NCI-H226 (cell line): ENCODE measurements around the gene GMCL1.
"Not testable (repeated sequence)": the region's sequence is repeated elsewhere in the genome, so short reads cannot be mapped to it uniquely, and the experiment has no call there.

Experiments used
- DNase-seq: peaks from one replicate; pipeline ENCODE4 v3.0.0-alpha.2; 2015

Gene GMCL1

GRCh38 chr2:69807821-69808540 is 21.5 kb upstream of the GMCL1 start:
- no peak for DNase-seq

GRCh38 chr2:69810550-69810949 is 18.9 kb upstream of the GMCL1 start:
- no peak for DNase-seq

- no peak for DNase-seq
Measured at GRCh38 chr2:69811018-69811417, 18.4 kb upstream of the GMCL1 start.

GRCh38 chr2:69811591-69811990 is 17.9 kb upstream of the GMCL1 start:
- DNase-seq = no peak

- DNase-seq = no peak
Measured at GRCh38 chr2:69815717-69816116, 13.7 kb upstream of the GMCL1 start.

GRCh38 chr2:69816923-69817542 is 12.4 kb upstream of the GMCL1 start:
- peak; percentile 62 for DNase-seq

- no peak for DNase-seq
Measured at GRCh38 chr2:69817729-69818501, 11.5 kb upstream of the GMCL1 start.

GRCh38 chr2:69827796-69828540 is 1.5 kb upstream of the GMCL1 start:
- DNase-seq = no peak

GRCh38 chr2:69828938-69829255 is 563 bp upstream of the GMCL1 start:
- DNase-seq = no peak

GRCh38 chr2:69830045-69830905 is 815 bp downstream of the GMCL1 start:
- peak; percentile 13 for DNase-seq

- DNase-seq = not testable (repeated sequence)
Measured at GRCh38 chr2:69830906-69831241, 1.4 kb downstream of the GMCL1 start.

- DNase-seq = no peak
Measured at GRCh38 chr2:69831354-69831905, 2.0 kb downstream of the GMCL1 start.

GRCh38 chr2:69833752-69834151 is 4.3 kb downstream of the GMCL1 start:
- no peak for DNase-seq

GRCh38 chr2:69835666-69836065 is 6.2 kb downstream of the GMCL1 start:
- DNase-seq = no peak

- no peak for DNase-seq
Measured at GRCh38 chr2:69836316-69836715, 6.9 kb downstream of the GMCL1 start.

GRCh38 chr2:69837533-69837932 is 8.1 kb downstream of the GMCL1 start:
- no peak for DNase-seq

- no peak for DNase-seq
Measured at GRCh38 chr2:69843993-69844392, 14.5 kb downstream of the GMCL1 start.

- no peak for DNase-seq
Measured at GRCh38 chr2:69844560-69844959, 15.1 kb downstream of the GMCL1 start.

GRCh38 chr2:69846182-69847067 is 17.0 kb downstream of the GMCL1 start:
- DNase-seq = no peak

- no peak for DNase-seq
Measured at GRCh38 chr2:69847068-69847828, 17.8 kb downstream of the GMCL1 start.
